ENCODE data around the gene CCDC183.
"Not testable (repeated sequence)": the region's sequence is repeated elsewhere in the genome, so short reads cannot be mapped to it uniquely, and the experiment has no call there.

Gene CCDC183

GRCh38 chr9:136802321-136802720 lies 6.2 kb downstream of the CCDC183 start:
- DNase-seq (ENCODE audit: low read depth): no peak

- DNase-seq (ENCODE audit: low read depth): not testable (repeated sequence)
Observed at GRCh38 chr9:136803009-136803550, 6.9 kb downstream of the CCDC183 start.

DNA sequence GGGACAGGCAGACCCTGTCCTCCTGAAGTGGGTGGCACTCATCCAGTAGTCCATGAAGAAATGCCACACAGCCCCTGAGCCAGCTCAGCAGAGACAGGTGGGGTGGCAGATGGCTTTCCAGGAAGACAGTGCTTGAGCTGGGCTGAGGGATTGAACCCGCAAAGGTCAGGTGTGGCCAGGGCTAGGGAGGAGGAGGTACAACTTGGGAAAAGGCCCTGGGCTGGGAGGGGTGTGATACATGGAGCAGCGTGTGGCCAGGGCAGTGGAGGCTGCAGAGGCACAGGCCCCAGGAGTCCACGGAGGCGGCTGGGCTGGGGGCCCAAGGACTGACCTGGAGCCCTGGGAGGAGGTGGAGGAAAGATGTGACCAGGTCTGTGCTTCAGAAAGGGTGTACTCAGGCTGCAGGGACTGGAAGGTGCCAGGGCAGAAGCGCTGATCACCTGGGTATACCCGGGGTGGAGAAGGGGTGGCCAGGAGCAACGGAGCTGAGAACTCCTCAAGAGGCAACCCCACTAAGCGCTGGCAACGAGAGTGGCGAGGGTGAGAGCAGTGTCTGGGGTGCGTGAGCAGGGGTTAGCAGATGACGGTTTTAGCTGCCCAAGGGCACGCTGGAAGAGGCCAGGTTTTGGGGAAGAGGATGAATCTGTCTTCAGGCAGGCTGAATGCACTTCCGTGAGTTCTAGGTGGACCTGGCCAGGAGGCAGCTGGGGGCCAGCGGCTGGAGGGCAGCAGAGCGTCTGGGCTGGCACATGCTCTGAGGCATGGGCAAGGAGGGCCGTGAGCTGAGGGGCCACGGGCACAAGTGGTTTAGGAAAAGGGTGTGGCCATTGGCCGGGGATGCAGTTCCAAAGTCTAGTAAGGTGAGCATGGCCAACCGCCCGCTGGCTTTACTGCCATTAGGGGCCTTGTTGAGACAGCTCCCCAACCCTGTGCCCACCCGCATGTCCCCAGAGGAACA lies 7.7 kb downstream of the CCDC183 start:
- no peak for DNase-seq (ENCODE audit: low read depth)

DNA sequence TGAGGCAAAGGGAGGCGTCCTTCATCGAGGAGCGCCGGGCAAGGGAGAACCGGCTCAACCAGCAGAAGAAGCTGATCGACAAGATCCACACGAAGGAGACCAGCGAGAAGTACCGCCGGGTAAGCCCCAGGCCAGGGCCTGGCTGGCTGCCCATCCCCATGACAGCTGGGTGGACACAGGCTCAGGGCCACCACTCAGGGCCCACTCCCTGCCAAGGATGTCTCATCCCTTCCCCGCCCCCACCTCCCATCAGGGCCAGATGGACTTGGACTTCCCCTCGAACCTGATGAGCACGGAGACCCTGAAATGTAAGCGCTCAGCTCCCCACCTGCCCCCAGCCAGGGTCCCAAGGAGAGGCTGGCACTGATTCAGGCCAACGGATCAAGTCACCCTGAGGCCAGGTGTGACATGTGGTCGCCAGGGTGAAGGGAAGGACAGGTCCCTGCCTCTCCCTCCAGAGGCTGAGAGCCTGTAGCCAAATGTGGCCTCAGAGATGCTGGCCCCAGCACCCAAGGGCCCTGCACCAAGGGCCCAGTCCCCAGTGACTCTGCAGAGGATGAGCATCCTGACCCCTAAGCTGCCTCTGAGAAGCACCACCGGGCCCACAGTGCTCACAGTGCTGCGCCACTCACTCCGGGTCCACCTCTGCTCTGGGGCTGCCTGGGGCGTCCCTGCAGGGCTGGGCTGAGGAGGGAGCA lies 8.5 kb downstream of the CCDC183 start:
- no peak for DNase-seq (ENCODE audit: low read depth)

- DNase-seq (ENCODE audit: low read depth): no peak
Observed at GRCh38 chr9:136805207-136805740, 9.1 kb downstream of the CCDC183 start.

DNA sequence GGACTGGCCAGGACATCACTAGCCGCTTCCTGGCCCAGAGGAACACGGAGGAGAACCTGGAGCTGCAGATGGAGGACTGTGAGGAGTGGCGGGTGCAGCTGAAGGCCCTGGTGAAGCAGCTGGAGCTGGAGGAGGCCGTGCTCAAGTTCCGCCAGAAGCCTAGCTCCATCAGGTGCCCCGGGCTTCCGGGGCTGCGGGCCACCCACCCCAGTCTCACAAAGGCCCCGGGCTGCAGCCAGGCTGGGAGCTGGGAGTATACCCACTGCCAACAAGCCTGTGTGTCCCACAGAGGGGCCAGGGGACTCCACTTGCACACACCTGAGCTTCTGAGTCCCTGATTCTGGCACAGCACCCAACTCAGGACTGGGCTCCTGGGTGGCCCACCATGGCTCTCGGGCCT lies 9.9 kb downstream of the CCDC183 start:
- no peak for DNase-seq (ENCODE audit: low read depth)

DNA sequence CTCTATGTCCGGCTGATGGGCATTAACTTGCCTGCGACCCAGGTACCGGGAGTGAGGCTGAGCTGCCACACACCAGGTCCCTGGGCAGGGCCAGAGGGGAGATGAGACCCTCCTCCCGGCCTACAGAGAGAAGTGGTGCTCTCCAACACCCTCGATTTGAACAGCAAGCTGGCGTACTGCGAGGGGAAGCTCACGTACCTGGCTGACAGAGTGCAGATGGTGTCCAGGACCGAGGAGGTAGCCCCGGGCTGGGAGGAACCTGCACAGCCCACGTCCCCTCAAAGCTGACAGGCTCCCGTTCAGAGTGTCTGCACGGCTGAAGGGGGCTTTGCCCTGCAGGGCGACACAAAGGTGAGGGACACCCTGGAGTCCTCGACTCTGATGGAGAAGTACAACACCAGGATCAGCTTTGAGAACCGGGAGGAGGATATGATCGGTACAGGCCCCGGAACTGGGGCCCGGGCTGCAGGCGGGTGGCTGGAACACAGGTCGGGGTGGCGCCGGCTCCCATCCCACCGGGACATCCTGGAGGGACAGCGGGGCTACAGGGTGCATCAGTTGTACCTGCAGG lies 10.6 kb downstream of the CCDC183 start:
- DNase-seq (ENCODE audit: low read depth): no peak

- peak; percentile 75 for DNase-seq (ENCODE audit: low read depth)
Observed at GRCh38 chr9:136807281-136808074, 11.3 kb downstream of the CCDC183 start, which contains the start of gene RABL6. Gene RABL6, plus strand, starts transcription at chr9:136807948. Its CDS starts 249 bp downstream, at chr9:136808197.

- peak; percentile 17 for DNase-seq (ENCODE audit: low read depth)
Observed at GRCh38 chr9:136808075-136808805, 12.1 kb downstream of the CCDC183 start.

- DNase-seq (ENCODE audit: low read depth): peak; percentile 56
Observed at GRCh38 chr9:136808806-136809158, 12.6 kb downstream of the CCDC183 start.

DNA sequence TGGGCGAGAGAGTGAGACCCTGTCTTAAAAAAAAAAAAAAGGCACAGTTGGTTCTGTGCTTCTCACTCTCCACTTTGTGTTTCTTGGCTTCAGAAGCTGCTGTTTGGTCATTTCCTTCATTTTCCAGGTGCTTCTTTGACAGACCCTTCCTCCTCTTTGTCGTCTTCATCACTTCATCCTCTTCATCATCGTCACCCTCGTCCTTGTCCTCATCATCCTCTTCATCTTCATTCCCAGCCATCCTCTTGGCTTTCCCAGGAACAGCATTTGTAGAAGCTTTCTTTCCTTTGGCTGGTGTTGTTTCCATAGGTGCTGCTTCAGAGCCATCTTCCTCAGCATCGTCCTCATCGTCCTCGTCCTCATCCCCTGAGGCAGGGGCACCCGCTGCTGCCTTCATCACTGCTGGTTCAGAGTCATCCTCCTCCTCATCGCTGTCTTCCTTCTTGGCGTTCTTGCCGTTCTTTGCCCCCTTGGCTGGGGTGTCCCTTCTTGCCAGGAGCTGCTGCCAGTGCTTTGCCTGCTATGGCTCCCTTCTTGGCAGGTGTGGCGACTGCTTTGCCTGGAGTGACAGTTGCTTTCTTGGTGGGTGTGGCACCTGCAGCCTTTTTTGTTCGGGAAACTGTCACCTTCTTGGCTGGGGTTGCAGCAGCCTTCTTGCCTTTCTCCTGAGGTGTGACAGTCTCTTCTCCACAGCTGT lies 18.7 kb downstream of the CCDC183 start:
- DNase-seq (ENCODE audit: low read depth): no peak

GRCh38 chr9:136815422-136815782 lies 19.3 kb downstream of the CCDC183 start:
- DNase-seq (ENCODE audit: low read depth): no peak

- no peak for DNase-seq (ENCODE audit: low read depth)
Observed at GRCh38 chr9:136820971-136821825, 25.1 kb downstream of the CCDC183 start.

DNA sequence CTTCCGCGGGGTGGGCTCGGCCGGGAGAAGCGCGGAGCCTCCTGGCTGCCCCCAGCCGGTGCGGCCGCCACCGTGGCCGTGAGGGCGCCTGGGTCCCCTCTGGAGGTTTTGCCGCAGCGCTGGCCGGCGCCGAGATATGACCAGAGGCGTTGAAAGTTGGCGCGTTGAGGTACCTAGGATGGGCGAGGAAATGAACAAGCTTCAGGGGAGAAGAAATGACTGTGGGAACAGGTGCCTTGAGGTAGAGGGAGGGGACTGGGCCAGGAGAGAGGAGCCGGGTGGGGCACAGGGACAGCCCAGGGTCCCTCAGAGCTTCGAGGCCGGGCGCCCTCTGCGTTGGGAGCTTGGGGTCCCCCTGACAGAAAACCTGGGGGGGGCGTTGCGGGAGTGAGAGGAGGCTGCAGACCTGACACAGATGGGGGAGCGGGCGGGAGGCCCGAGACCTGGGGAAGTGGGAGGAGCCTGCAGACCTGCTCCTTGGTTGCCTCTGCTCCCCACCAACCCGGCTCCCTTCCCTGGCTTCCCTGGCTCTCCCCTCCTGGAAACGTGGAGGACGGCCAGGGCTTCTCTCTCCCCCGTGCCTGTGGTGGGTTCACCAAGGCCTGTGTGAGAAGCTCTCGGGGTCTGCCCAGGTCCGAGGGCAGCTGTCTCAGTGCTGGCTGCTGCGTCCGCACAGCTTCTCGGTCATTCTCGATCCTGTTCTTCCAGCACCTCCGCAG lies 25.8 kb downstream of the CCDC183 start:
- no peak for DNase-seq (ENCODE audit: low read depth)

- DNase-seq (ENCODE audit: low read depth): no peak
Observed at GRCh38 chr9:136823136-136824046, 27.3 kb downstream of the CCDC183 start.

DNA sequence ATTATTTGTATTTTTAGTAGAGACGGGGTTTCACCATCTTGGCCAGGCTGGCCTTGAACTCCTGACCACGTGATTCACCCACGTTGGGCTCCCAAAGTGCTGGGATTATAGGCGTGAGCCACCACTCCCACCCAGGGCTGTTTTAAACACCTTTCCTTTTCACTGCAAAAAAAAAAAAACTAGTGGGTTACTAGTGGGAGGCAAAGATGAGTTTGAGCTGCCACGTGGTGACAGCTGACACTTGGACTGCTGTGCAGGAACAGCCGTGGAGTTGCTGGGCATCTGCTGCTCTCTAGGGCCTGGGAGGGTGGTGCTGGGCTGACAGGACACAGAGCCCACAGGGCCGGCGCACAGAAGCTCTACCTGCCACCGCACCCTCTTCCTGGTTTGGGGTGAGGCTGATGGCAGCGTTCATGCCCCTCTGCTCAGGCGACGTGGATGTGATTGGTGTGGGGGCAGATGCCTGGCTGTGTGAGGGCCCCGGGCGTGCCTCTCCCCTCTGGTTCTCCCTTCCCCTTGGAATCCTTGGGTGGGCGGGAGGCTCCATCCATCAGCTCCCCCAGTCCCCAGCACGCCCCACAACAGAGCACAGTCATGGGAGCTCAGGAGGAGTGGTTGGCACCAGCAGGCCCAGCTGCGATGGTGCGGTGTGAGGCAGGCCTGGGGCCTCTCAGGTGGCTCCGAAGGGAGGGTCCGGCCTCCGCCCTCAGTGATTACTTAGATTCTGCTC lies 28.5 kb downstream of the CCDC183 start:
- no peak for DNase-seq (ENCODE audit: low read depth)
